ENCODE results near the gene KEL.

Gene KEL

DNA sequence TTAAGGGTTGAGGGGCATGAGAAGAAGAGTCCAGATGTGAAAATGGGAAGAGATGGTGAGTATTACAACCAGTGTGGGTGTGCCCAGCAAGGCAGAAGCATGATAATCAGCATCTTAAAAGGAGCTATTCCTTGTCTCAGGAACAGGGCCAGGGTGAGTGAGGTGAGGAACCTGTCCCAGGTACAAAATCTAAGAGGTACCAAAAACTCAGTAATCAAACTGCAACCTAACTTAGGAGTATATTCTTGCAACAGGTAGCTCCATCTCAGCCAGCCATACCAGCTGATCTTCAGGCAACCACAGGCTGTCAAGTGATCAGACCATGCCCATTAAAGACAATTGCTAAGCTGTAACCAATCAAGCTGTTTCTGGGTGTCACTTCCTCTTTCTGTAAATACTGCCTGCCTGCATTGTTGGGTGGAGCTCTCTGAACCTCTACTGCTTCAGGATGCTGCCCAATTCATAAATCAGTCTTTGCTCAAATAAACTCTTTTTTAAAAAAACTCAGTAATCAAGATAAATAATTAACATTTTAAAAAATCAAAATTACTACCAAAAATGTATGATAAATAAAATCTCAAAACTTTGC is 7.4 kb downstream of the KEL start:
- TF ChIP-seq, protein P1, sequence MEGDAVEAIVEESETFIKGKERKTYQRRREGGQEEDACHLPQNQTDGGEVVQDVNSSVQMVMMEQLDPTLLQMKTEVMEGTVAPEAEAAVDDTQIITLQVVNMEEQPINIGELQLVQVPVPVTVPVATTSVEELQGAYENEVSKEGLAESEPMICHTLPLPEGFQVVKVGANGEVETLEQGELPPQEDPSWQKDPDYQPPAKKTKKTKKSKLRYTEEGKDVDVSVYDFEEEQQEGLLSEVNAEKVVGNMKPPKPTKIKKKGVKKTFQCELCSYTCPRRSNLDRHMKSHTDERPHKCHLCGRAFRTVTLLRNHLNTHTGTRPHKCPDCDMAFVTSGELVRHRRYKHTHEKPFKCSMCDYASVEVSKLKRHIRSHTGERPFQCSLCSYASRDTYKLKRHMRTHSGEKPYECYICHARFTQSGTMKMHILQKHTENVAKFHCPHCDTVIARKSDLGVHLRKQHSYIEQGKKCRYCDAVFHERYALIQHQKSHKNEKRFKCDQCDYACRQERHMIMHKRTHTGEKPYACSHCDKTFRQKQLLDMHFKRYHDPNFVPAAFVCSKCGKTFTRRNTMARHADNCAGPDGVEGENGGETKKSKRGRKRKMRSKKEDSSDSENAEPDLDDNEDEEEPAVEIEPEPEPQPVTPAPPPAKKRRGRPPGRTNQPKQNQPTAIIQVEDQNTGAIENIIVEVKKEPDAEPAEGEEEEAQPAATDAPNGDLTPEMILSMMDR (conservative IDR thresholded peaks at IDR 0.05; ENCODE audit: low read depth, low read length), result no peak
- H3K27ac ChIP-seq, result no peak overlapping the region
- H3K36me3 ChIP-seq (ENCODE audit: insufficient read depth), result no peaks in the 10 kb centered on the region
- no peaks in the 10 kb centered on the region for H3K27me3 ChIP-seq (ENCODE audit: insufficient read depth, low read depth)
- no peaks in the 10 kb centered on the region for H3K79me2 ChIP-seq (ENCODE audit: insufficient read depth, low read depth)
- peaks cover 5% of the 10 kb centered on the region for H3K4me1 ChIP-seq (ENCODE audit: low read depth, poor library complexity, severe bottlenecking)
- H4K20me1 ChIP-seq (ENCODE audit: insufficient read depth), result no peaks in the 10 kb centered on the region
- H3K4me2 ChIP-seq, result no peak overlapping the region
- no peak overlapping the region for H3K9ac ChIP-seq
- H2AFZ ChIP-seq (ENCODE audit: low read depth), result no peak overlapping the region
- H3K4me3 ChIP-seq (IDR thresholded peaks at IDR 0.05; ENCODE audit: insufficient read depth, low read depth, low read length), result no peak overlapping the region

DNA sequence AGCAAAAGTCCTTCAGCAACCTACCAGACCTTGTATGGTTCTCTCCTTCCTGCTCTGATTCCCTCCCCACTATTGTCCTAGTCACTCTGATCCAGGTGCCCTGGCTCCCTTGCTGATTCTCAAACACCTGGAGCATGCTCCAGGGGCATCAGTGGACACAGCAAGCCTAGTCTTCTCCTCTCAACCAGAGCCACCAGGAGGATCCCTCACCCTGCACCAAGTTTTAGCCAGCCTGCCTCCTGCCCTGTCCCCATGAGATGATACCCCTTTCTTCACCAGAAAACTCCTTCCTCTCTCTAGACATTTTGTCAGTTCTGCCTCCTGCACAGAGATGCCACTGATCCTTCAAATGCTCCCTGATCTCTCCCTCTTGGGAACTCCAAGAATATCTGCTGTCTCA is 11.9 kb downstream of the KEL start:
- no peak overlapping the region for H3K9ac ChIP-seq
- no peak overlapping the region for H2AFZ ChIP-seq (ENCODE audit: low read depth)
- no peaks in the 10 kb centered on the region for H4K20me1 ChIP-seq (ENCODE audit: insufficient read depth)
- H3K36me3 ChIP-seq (ENCODE audit: insufficient read depth), result no peaks in the 10 kb centered on the region
- H3K79me2 ChIP-seq (ENCODE audit: insufficient read depth, low read depth), result no peaks in the 10 kb centered on the region
- TF ChIP-seq, protein P1 (conservative IDR thresholded peaks at IDR 0.05; ENCODE audit: low read depth, low read length), result no peak
- H3K4me2 ChIP-seq, result no peak overlapping the region
- peaks cover 5% of the 10 kb centered on the region for H3K4me1 ChIP-seq (ENCODE audit: low read depth, poor library complexity, severe bottlenecking)
- H3K4me3 ChIP-seq (IDR thresholded peaks at IDR 0.05; ENCODE audit: insufficient read depth, low read depth, low read length), result no peak overlapping the region
- no peaks in the 10 kb centered on the region for H3K27me3 ChIP-seq (ENCODE audit: insufficient read depth, low read depth)
- H3K27ac ChIP-seq, result no peak overlapping the region

DNA sequence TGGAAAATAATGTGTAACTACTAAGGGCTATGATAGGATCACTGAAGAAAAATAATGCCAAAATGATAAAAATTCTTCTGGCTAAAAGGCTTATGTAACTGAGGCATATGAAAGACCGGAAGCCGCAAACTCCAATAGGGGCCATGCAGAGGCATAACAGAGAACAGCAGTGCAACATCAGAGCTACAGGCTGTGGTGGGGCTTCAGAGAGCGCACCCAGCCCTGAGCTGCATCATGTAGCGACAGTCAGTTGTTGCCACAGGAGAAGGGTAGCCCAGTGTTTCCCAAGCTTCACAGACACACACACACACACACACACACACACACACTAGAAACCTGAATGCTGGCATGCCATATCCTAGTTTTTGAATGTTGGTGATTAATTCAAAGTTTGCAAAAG is 13.6 kb downstream of the KEL start:
- TF ChIP-seq, protein P1 (conservative IDR thresholded peaks at IDR 0.05; ENCODE audit: low read depth, low read length), result no peak
- Histone ChIP-seq H2AFZ (ENCODE audit: low read depth) (no peak overlapping the region), H3K4me2 (no peak overlapping the region), H3K9ac (no peak overlapping the region), H3K4me3 (IDR thresholded peaks at IDR 0.05; ENCODE audit: insufficient read depth, low read depth, low read length) (no peak overlapping the region), H3K36me3 (ENCODE audit: insufficient read depth) (no peaks in the 10 kb centered on the region), H3K4me1 (ENCODE audit: low read depth, poor library complexity, severe bottlenecking) (no peaks in the 10 kb centered on the region), H3K27me3 (ENCODE audit: insufficient read depth, low read depth) (no peaks in the 10 kb centered on the region), H4K20me1 (ENCODE audit: insufficient read depth) (no peaks in the 10 kb centered on the region), H3K27ac (no peak overlapping the region), H3K79me2 (ENCODE audit: insufficient read depth, low read depth) (no peaks in the 10 kb centered on the region)

DNA sequence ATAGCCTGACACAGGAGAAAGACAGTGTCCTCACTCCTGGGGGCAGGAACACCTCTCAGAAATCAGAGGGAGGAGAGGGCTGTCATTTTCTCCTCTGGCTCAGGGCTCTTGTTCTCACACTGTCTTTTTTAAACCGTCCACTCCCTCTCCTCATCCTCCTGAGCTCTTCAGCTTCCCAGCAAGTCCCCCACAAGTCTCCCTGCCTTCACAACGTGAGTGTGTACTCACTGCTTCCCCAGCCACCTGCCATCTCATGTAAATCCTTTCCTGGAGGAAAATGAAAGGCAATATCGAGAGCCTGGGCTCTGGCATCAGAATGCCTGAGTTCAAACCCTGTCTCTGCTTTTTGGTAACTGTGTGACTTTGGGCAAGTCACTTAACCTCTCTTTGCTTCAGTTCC is 17.2 kb downstream of the KEL start:
- Histone ChIP-seq H4K20me1 (ENCODE audit: insufficient read depth) (no peaks in the 10 kb centered on the region), H3K79me2 (ENCODE audit: insufficient read depth, low read depth) (no peaks in the 10 kb centered on the region), H3K4me1 (ENCODE audit: low read depth, poor library complexity, severe bottlenecking) (no peaks in the 10 kb centered on the region), H3K36me3 (ENCODE audit: insufficient read depth) (no peaks in the 10 kb centered on the region), H3K4me3 (IDR thresholded peaks at IDR 0.05; ENCODE audit: insufficient read depth, low read depth, low read length) (no peak overlapping the region), H3K27ac (no peak overlapping the region), H3K4me2 (no peak overlapping the region), H2AFZ (ENCODE audit: low read depth) (no peak overlapping the region), H3K27me3 (ENCODE audit: insufficient read depth, low read depth) (no peaks in the 10 kb centered on the region), H3K9ac (no peak overlapping the region)
- TF ChIP-seq, protein P1 (conservative IDR thresholded peaks at IDR 0.05; ENCODE audit: low read depth, low read length), result no peak

Data from KMS-11 (cell line).